ENCODE results near the gene FSTL4. TPM values are rescaled to one million over a fixed set of nuclear protein-coding genes. Genes with fewer than 3 reads are reported as not detected.

Gene FSTL4
- total and polyA plus RNA-seq, 2 of the 13 experiments (the other 11 are each of a cell fraction or from before 2014, with no cell fraction given) = 2.1 to 3.0 TPM

GRCh38 chr5:133373121-133373870 lies 239.0 kb downstream of the FSTL4 start (continued):
- TF ChIP-seq REST (IDR thresholded peaks at IDR 0.05; ENCODE audit: borderline replicate concordance in 1 of 2, low read depth in 1 of 2, low read length in 2 of 2) (no peak), MTA3 (CRISPR knock-in tag; IDR thresholded peaks at IDR 0.05) (no peak), RBM22 (optimal IDR thresholded peaks at IDR 0.05; ENCODE audit: low read length) (no peak), ZNF674 (CRISPR knock-in tag; IDR thresholded peaks at IDR 0.05; ENCODE audit: low read depth) (no peak), HNRNPH1 (optimal IDR thresholded peaks at IDR 0.05; ENCODE audit: low read depth, low read length) (no peak), ZNF619 (CRISPR knock-in tag; IDR thresholded peaks at IDR 0.05) (no peak), MXD3 (CRISPR knock-in tag; IDR thresholded peaks at IDR 0.05) (no peak), FOSL1 (CRISPR knock-in tag; IDR thresholded peaks at IDR 0.05; ENCODE audit: borderline replicate concordance) (no peak)

All from HepG2 (cell line).